K562 (cell line): ENCODE results near the gene ZNF501. TPM values are rescaled to one million over a fixed set of nuclear protein-coding genes. Genes with fewer than 3 reads are reported as not detected.

Experiments used
- ADNP ChIP-seq: fragments of 200-800 bp; sonication (Bioruptor generic); IDR thresholded peaks from 2 replicates; pipeline ENCODE4 v1.6.1; 2016; ENCODE audit warnings: missing genetic modification characterization, missing compliant biosample characterization
- ARHGAP35 ChIP-seq: fragments of 450-650 bp; IDR thresholded peaks from 2 replicates; pipeline ENCODE4 v1.6.1; 2018; ENCODE audit not compliant: partially characterized antibody
- CBFA2T2 ChIP-seq: fragments of 450-650 bp; conservative IDR thresholded peaks from 2 replicates; pipeline ENCODE4 v1.6.1; 2017; ENCODE audit warnings: mild to moderate bottlenecking
- ELF1 ChIP-seq: fragments of 200-800 bp; sonication (Bioruptor generic); IDR thresholded peaks from 2 replicates; pipeline ENCODE4 v1.6.1; 2016; ENCODE audit warnings: missing genetic modification characterization, missing compliant biosample characterization
- ERF ChIP-seq: fragments of 450-650 bp; formaldehyde crosslinking; IDR thresholded peaks from 2 replicates; pipeline ENCODE4 v1.4.0; 2020; ENCODE audit warnings: mild to moderate bottlenecking, mixed read lengths
- HEY1 ChIP-seq: fragments of 250-450 bp; sonication (Bioruptor Pico); IDR thresholded peaks from 2 replicates; pipeline ENCODE4 v1.5.0; 2020; ENCODE audit warnings: mild to moderate bottlenecking, moderate library complexity, borderline replicate concordance
- JUND ChIP-seq, 2 experiments: IDR thresholded peaks; 2 replicates in 1 of 2; 3 replicates in 1 of 2; pipeline ENCODE4 v1.6.1; 2011; ENCODE audit warnings: borderline replicate concordance in 2 of 2, low read depth in 2 of 2, low read length in 2 of 2, improper control_type of control experiment in 1 of 2, missing biosample characterization in 1 of 2, missing genetic modification characterization in 1 of 2, missing genetic modification reagents in 1 of 2
- MED1 ChIP-seq: sonication (generic); formaldehyde crosslinking; IDR thresholded peaks from 2 replicates; pipeline ENCODE4 v1.8.1; 2023; ENCODE audit warnings: missing genetic modification reagents, borderline replicate concordance
- NCOA1 ChIP-seq: fragments of 450-650 bp; IDR thresholded peaks from 2 replicates; pipeline ENCODE4 v1.6.1; 2016; ENCODE audit warnings: low read depth
- NCOR1 ChIP-seq: fragments of 450-650 bp; IDR thresholded peaks from 2 replicates; pipeline ENCODE4 v1.6.1; 2016; ENCODE audit warnings: mild to moderate bottlenecking, moderate library complexity
- NR2C1 ChIP-seq, 2 experiments: fragments of 450-650 bp; IDR thresholded peaks; 2 replicates each; pipeline ENCODE4 v1.6.1; 2017; ENCODE audit warnings: mild to moderate bottlenecking in 2 of 2, antibody characterized with exemption in 1 of 2, inconsistent platforms in 1 of 2, missing compliant biosample characterization in 1 of 2, missing genetic modification characterization in 1 of 2
- NRF1 ChIP-seq, 2 experiments: fragments of 450-650 bp; IDR thresholded peaks in 1 of 2; conservative IDR thresholded peaks in 1 of 2; 2 replicates each; pipeline ENCODE4 v1.6.1; 2014; ENCODE audit warnings: mild to moderate bottlenecking in 2 of 2
- PHF8 ChIP-seq: fragments of 200-600 bp; sonication (generic); IDR thresholded peaks from 2 replicates; pipeline ENCODE4 v1.6.1; 2012; ENCODE audit warnings: mixed run types, mild to moderate bottlenecking, inconsistent platforms, low read length, moderate library complexity, borderline replicate concordance
- POLR2B ChIP-seq: fragments of 450-650 bp; IDR thresholded peaks from 2 replicates; pipeline ENCODE4 v1.6.1; 2018; ENCODE audit warnings: low read depth; ENCODE audit not compliant: partially characterized antibody
- SREBF2 ChIP-seq: sonication (generic); formaldehyde crosslinking; IDR thresholded peaks from 2 replicates; pipeline ENCODE4 v1.4.0; 2020; ENCODE audit warnings: mild to moderate bottlenecking, missing genetic modification reagents
- TEAD4 ChIP-seq, 2 experiments: sonication (generic) in 1 of 2; formaldehyde crosslinking in 1 of 2; IDR thresholded peaks; 2 replicates each; pipeline versions ENCODE4 v1.6.1 to v1.8.0; 2012 to 2022; ENCODE audit warnings: borderline replicate concordance in 1 of 2, inconsistent platforms in 1 of 2, low read length in 1 of 2, mild to moderate bottlenecking in 1 of 2, missing genetic modification reagents in 1 of 2
- ZBTB17 ChIP-seq: fragments of 450-650 bp; formaldehyde crosslinking; IDR thresholded peaks from 2 replicates; pipeline ENCODE4 v1.4.0; 2020; ENCODE audit warnings: mild to moderate bottlenecking
- ZBTB8A ChIP-seq: fragments of 450-650 bp; IDR thresholded peaks from 2 replicates; pipeline ENCODE4 v1.6.1; 2018; ENCODE audit warnings: mild to moderate bottlenecking, moderate library complexity; ENCODE audit not compliant: partially characterized antibody
- ZKSCAN1 ChIP-seq: fragments of 150-350 bp; IDR thresholded peaks from 2 replicates; pipeline ENCODE4 v1.6.1; 2016; ENCODE audit warnings: low read depth, low read length
- ZNF184 ChIP-seq: sonication (generic); formaldehyde crosslinking; IDR thresholded peaks from 2 replicates; pipeline ENCODE4 v1.5.0; 2020; ENCODE audit warnings: missing genetic modification reagents
- ZNF239 ChIP-seq: fragments of 250-450 bp; sonication (Bioruptor Pico); IDR thresholded peaks from 2 replicates; pipeline ENCODE4 v1.4.0; 2020; ENCODE audit warnings: mild to moderate bottlenecking
- ZNF347 ChIP-seq: fragments of 450-650 bp; formaldehyde crosslinking; IDR thresholded peaks from 2 replicates; pipeline ENCODE4 v1.4.0; 2020; ENCODE audit warnings: low read depth, mild to moderate bottlenecking, moderate library complexity
- ZNF431 ChIP-seq: sonication (generic); formaldehyde crosslinking; IDR thresholded peaks from 2 replicates; pipeline ENCODE4 v1.8.0; 2022; ENCODE audit warnings: mild to moderate bottlenecking, missing genetic modification reagents
- polyA plus RNA-seq, 8 experiments: library from polyadenylated mRNA; depleted of rRNA in 4 of 8; stranded (reverse) in 5 of 8; unstranded in 3 of 8; fragments of >200 nt; fragmentation: Nextera tagmentation in 2 of 8; fragmentation: Illumina TruSeq in 1 of 8; extraction: Ambion mirVana in 2 of 8; extraction: Trizol in 1 of 8; gene quantifications; 2 replicates each; pipeline versions ENCODE4 v1.2.1 to v1.2.3, GENCODE V29; 2011 to 2014; ENCODE audit warnings: inconsistent platforms in 1 of 8, missing spikeins in 1 of 8
- total RNA-seq, 7 experiments: library from RNA; depleted of rRNA in 6 of 7; stranded (reverse); fragments of >200 nt in 6 of 7; fragmentation: Illumina TruSeq in 2 of 7; extraction: Trizol in 2 of 7; gene quantifications; 2 replicates each; pipeline versions ENCODE4 v1.2.1 to v1.2.3, GENCODE V29; 2011 to 2021; ENCODE audit warnings: low replicate concordance in 1 of 7
- TF ChIP-seq, protein P1 (sequence below): sonication (generic); formaldehyde crosslinking; IDR thresholded peaks from 2 replicates; pipeline ENCODE4 v1.8.0; 2022; ENCODE audit warnings: mild to moderate bottlenecking, missing genetic modification reagents
- TF ChIP-seq, protein P2 (sequence below): IDR thresholded peaks from 2 replicates; pipeline ENCODE4 v1.6.1; 2014; ENCODE audit warnings: antibody characterized with exemption
- TF ChIP-seq, protein P3 (sequence below): fragments of 450-650 bp; formaldehyde crosslinking; IDR thresholded peaks from 2 replicates; pipeline ENCODE4 v1.4.0; 2022; ENCODE audit warnings: missing genetic modification characterization

ZNF501 gene
- total and polyA plus RNA-seq, 9 of the 15 experiments (the other 6 are each of a cell fraction or from before 2014, with no cell fraction given) = 1.2 to 6.5 (median 3.7) TPM

DNA sequence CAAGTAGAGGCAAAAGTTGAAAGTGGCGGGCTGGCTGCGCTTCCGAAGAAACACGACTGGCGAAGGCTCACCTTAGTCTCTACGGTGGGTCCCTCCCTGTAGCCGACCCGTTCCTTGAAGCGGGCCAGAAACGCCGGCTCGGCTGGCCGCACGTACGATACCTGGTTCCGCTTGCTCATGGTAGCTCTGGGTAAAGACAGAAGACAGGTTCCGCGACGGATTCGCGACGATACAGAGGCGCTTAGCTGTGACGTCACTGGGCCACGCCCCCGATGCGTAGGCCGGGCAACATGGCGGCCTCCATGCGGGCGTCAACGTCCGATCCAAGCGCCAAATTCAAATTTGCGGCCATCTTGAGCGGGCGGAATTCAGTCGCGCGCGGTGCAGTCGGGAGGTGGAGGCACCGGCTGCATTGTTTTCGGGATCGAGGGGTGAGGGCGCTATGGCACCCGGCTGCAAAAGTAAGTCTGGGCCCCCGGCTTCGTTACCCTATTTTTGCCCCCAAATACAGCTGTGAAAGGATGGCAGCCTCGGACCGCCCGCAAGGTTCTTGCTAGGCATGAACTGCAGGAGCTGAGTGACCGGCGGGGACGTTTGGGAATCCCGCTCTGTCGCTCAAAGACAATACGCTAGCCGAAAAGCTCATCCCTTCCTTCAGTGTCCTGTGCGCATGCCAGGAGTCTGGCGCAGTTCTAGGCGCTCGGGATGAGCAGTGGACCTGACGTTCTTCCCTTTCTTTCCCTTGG lies 32.2 kb downstream of the ZNF501 start, which contains the start of the genes KIAA1143 and KIF15 (continued):
- peak; percentile 99 for TF ChIP-seq PHF8
- TF ChIP-seq, protein P1, sequence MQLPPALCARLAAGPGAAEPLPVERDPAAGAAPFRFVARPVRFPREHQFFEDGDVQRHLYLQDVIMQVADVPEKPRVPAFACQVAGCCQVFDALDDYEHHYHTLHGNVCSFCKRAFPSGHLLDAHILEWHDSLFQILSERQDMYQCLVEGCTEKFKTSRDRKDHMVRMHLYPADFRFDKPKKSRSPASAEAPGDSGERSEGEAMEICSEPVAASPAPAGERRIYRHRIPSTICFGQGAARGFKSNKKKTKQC = no peak; the same call in none of the 2 replicates
- peak; percentile 80 for TF ChIP-seq TEAD4 (IDR thresholded peaks at IDR 0.05; ENCODE audit: low read length)
- TF ChIP-seq TEAD4 (CRISPR knock-in tag; IDR thresholded peaks at IDR 0.05; ENCODE audit: borderline replicate concordance) = peak; percentile 74; the same call in 1 of the 2 replicates
- TF ChIP-seq SREBF2 (CRISPR knock-in tag) = no peak
- TF ChIP-seq ZNF347 (CRISPR knock-in tag) = no peak
- peak; percentile 58 for TF ChIP-seq NCOR1
- peak; percentile 83 for TF ChIP-seq POLR2B
- no peak; the same call in 1 of the 2 replicates for TF ChIP-seq ERF (CRISPR knock-in tag)
- peak; percentile 63; the same call in 1 of the 2 replicates for TF ChIP-seq ZNF431
- TF ChIP-seq MED1 (CRISPR knock-in tag) = no peak
- TF ChIP-seq NR2C1 (IDR thresholded peaks at IDR 0.05) = peak; percentile 84
- TF ChIP-seq NR2C1 (tag; IDR thresholded peaks at IDR 0.05) = peak; percentile 86
- peak; percentile 80 for TF ChIP-seq ELF1 (tag)
- 0 out of 2 replicates have a peak, but pooled peaks have one; percentile 28 for TF ChIP-seq ZNF239
- TF ChIP-seq ZNF184 (CRISPR knock-in tag) = no peak
- TF ChIP-seq CBFA2T2 = no peak
- no peak; the same call in 1 of the 2 replicates for TF ChIP-seq NCOA1
- TF ChIP-seq ZBTB17 (CRISPR knock-in tag) = peak; percentile 78; the same call in 1 of the 2 replicates
- TF ChIP-seq, protein P2, sequence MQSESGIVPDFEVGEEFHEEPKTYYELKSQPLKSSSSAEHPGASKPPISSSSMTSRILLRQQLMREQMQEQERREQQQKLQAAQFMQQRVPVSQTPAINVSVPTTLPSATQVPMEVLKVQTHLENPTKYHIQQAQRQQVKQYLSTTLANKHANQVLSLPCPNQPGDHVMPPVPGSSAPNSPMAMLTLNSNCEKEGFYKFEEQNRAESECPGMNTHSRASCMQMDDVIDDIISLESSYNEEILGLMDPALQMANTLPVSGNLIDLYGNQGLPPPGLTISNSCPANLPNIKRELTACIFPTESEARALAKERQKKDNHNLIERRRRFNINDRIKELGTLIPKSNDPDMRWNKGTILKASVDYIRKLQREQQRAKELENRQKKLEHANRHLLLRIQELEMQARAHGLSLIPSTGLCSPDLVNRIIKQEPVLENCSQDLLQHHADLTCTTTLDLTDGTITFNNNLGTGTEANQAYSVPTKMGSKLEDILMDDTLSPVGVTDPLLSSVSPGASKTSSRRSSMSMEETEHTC = no peak
- TF ChIP-seq JUND (IDR thresholded peaks at IDR 0.05; ENCODE audit: borderline replicate concordance, low read depth, low read length) = peak; percentile 89
- TF ChIP-seq JUND (tag; IDR thresholded peaks at IDR 0.05; ENCODE audit: borderline replicate concordance, low read depth, low read length) = peak; percentile 78; the same call in 1 of the 3 replicates
- TF ChIP-seq ARHGAP35 = no peak
- no peak for TF ChIP-seq ZBTB8A
- TF ChIP-seq, protein P3, sequence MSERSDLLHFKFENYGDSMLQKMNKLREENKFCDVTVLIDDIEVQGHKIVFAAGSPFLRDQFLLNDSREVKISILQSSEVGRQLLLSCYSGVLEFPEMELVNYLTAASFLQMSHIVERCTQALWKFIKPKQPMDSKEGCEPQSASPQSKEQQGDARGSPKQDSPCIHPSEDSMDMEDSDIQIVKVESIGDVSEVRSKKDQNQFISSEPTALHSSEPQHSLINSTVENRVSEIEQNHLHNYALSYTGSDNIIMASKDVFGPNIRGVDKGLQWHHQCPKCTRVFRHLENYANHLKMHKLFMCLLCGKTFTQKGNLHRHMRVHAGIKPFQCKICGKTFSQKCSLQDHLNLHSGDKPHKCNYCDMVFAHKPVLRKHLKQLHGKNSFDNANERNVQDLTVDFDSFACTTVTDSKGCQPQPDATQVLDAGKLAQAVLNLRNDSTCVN (CRISPR knock-in tag) = 0 out of 2 replicates have a peak, but pooled peaks have one; percentile 7
- TF ChIP-seq HEY1 (CRISPR knock-in tag) = no peak
- TF ChIP-seq ZKSCAN1 = peak; percentile 55; the same call in 1 of the 2 replicates
- no peak for TF ChIP-seq ADNP (tag)
- peak; percentile 86 to 88 for TF ChIP-seq NRF1 (conservative IDR thresholded peaks at IDR 0.05 in 1 of 2, IDR thresholded peaks at IDR 0.05 in 1 of 2)
